Stimulated activated CD8-positive, alpha-beta memory T cell treated with anti-CD3 and anti-CD28 coated beads, Interleukin-15, amount 100 ng/mL, for 48 hours (primary cell): ENCODE measurements around the gene PPP1R14B.

Experiments used
- DNase-seq, 2 donors: peaks; one replicate each; pipeline ENCODE4 v3.0.0-alpha.2; 2020; ENCODE audit warnings: low read depth in 2 of 2

The PPP1R14B gene

DNA sequence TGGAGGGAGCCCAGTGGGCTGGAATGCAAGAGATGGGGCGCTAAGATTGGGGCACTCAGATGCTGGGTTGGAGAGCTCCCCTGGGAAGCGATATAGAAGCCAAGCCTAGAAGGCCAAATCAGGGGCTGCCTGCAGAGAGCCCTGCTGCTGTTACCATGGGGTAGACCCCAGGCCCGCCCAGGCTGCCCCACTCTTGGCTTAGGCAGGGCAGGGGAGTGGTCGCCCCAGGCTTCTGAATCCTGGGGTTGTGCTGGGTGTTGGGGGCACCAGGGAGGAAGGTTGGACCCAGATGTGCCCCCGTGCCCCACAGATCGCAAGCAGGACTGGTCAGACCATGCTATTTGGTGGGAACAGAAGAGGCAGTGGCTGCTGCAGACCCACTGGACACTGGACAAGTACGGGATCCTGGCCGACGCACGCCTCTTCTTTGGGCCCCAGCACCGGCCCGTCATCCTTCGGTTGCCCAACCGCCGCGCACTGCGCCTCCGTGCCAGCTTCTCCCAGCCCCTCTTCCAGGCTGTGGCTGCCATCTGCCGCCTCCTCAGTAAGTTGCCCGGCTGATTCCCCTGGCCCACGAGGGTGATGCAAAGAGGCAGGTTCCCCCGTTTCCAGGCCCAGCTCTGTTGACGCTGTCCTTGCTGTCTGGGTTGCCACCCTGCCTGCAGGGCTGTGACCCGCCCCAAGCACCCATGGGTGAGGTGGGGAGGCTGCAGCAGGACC, 36.3 kb downstream of the PPP1R14B start:
- no peak for DNase-seq

DNA sequence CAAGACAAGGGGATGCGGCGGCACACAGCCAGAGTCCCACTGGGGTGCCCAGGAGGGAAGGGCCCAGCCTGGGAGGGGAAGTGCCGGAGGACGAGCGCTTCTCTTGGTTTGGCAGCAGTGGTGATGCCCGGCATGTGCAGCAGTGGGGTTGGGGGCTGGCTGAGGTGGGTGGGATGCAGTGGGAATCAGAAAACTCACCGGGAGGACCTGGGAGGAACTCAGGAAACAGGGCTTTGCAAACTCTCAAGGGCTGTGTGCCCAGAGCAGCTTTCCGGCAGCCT, 37.2 kb downstream of the PPP1R14B start:
- DNase-seq = no peak

DNA sequence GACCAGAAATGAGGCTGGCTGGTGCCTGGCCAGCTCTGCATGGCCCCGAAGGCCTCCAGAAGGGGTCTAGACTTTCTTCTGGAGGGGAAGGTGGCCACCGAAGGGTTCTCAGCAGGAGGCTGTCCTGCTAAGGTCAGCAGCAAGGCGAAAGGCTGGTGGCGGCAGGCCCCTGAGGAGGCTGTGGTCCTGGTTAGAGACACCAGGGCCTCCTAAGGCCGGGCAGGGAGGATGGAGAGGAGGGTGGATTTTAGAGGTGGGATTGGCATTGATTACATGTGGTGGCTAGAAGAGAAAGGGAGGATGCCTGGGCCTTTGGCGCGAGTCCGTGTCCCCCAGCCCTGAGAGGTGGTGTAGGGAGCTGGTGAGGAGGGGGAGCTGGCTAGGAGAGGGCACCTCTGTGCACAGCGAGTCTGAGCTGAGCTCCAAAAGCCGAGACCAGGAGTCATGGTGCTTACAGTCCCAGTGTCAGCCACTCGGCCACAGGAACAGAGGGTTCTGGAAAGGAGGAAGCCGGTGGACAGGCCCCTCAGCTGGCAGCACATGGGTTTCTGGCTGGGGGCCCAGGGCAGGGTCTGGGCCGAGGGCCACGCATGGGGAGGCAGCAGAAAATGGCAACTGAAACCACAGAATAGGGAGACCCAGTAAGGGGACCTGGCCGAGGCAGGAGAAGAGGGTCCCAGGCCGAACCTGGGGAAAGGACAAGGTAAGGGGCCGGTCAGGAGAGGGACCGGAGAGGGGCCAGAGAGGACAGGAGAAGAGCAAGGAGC, 37.8 kb downstream of the PPP1R14B start:
- DNase-seq = no peak

DNA sequence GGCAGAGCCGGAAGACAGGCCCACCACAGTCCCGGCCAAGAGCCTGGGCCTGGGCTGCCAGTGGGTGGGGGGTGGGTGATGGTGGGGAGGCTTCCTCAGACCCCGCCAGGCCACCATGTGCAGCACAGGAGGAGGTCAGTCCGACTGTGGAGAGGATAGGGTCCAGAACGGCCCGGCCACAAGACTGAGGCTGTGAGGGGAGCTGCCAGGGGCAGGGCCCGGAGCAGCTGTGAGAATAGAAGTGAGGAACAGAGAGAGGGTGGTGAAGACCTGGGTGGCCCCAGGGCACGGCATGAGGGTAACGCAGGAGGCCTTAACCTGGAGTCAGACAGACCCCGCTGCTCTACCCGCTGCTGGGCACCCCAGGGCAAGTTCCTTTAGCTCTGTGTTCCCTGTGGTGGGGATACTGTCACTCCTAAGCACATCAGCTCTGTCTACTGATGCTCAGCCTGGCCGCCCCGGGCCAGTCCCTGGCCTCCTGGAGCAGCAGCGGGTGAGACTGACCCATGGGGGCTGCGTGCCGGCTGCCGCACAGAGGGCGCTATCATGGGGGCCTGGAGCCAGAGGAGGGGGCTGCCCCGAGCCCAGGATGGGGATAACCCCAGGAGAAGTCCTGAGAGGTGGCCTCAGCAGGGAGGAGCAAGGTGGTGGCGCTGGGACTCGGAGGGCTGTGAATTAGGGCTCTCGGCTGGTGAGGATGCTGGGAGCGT, 38.5 kb downstream of the PPP1R14B start:
- DNase-seq = no peak

DNA sequence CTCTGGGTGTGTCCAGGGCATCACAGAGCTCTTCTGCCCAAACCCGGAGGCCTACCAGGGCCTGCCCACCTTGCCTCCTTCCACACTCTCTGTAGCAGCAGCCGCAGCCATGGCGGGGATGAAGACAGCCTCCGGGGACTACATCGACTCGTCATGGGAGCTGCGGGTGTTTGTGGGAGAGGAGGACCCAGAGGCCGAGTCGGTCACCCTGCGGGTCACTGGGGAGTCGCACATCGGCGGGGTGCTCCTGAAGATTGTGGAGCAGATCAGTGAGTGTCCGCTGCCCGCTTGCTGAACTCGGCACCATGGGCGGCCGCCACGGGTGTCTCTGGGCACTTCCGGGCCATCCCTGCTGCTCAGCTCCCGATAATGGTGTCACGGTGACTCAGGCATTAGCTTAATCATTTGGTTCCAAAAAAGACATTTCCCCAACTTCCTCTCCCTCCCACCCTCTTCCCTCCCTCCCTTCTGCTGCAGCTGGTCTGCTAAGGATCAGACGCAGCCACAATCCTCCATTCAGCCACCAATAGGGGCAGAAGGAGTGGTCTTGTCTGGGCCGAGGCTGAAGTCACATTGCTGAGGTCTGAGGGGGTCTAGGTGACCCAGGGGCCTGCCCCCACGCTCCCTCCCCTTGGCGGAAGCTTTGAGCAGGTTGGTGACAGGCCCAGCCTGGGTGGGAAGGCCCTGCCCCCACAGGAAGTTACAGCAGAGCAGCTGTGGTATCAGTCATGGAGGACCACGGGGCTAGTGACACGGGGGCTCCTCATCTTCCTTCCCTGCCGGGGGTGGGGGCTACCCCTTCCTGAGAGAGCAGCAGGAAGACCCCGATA, 39.3 kb downstream of the PPP1R14B start:
- peak; percentile 83 to 86 for DNase-seq

DNA sequence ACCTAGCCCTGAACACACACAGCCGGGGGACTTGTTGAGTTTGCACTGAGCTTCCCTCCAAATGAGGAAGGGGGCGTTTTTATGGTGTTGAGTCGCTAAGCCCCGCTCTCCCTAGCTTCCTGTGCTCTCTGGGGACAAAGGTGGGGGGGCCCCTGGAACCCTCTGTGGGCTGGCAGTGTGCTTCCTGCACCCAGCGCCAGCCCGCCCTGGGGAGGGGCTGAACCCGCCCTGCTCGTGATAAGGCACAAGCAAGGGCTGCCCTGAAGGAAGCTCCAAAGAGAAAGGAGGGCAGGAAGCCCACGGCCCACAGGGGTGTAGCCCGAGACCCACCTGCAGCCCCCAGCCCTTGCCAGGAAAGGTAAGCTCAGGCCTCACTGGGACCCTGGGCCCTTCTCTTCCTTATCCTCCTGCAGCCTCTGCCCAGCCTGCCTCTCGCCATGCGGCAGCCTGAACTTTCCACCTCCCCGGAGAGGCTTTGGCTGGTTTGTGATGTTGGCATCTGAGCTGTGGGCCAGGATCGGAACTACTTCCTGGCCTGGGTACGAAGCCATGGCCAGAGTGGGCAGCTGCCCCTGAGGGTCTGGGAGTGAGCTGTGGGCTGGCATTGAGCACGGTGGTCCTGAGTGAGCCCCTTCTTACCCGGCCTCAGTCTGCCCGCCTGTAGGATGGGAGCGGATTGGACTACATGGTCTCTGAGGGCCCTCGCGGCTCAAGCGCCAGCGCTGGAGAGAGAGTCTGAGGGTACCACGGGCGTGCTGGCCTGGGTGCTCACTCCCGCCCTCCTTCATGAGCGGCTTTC, 40.1 kb downstream of the PPP1R14B start, which contains the start of gene FERMT3:
Gene FERMT3, plus strand, starts transcription at position 265 of the 799 bp plus-strand sequence. CDS start 644 bp downstream, outside the sequence.
- peak; percentile 73 to 76 for DNase-seq

DNA sequence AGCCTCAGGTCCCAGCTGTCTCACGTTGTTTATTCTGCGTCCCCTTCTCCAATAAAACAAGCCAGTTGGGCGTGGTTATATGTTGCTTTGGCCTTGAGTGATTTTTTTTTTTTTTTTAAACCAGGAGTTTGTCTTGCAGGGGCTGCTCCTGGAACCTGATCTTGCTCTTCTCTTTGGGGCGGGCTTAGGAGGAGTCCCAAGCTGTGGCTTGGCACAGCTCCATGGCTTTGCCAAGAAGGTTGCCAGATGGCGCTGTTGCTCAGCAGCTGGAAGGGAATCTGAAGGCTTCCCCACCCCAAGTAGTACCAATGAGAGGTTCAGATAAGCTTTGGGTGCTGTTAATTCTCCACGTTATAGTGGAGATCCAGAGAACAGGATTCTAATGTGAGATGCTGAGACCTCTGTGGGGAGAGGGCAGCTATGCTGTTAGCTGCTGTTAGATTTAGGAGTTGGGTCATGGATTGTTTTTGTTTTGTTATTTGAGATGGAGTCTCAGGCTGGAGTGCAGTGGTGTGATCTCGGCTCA, 42.2 kb downstream of the PPP1R14B start:
- DNase-seq = peak; percentile 59 to 63

DNA sequence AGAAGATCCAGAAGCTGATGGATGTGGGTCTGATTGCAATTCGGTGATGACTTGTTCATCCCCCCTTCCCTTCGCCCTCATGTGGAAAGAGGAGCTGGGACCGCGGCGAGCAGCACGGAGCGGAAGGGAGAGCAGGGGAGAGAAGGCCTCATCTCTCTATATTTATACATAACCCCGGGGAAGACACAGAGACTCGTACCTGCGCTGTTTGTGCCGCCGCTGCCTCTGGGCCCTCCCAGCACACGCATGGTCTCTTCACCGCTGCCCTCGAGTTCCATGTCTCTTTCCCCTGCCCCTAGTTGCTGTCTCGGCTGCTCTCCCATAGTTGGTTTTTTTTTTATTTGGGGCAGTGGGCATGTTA, 42.7 kb downstream of the PPP1R14B start:
- no peak for DNase-seq

DNA sequence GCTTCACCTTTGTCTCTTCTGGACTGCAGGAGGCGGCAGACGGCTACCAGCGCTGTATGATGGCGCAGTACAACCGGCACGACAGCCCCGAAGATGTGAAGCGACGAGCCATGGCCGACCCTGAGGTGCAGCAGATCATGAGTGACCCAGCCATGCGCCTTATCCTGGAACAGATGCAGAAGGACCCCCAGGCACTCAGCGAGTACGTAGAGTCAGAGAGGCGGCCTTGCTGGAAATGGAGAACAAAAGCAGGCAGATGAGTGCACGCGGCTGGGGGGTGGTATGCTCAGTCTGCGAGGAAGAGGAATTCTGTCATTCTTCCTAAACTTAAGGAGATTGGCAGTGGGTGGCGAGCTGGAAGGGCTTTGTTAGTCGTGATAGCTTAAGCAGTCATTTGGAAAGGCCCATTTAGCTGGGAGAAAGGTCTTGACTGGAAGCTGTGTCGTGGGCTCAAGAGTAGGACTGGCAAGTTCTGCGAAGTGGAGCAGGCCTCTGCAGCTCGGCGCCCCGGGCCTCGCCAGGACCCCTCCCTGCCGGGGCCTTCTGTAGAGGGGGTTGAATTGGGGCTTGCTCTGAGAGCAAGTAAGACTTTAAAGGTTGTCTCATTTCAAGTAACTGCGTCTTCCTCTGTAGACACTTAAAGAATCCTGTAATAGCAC, 43.2 kb downstream of the PPP1R14B start:
- DNase-seq = no peak

DNA sequence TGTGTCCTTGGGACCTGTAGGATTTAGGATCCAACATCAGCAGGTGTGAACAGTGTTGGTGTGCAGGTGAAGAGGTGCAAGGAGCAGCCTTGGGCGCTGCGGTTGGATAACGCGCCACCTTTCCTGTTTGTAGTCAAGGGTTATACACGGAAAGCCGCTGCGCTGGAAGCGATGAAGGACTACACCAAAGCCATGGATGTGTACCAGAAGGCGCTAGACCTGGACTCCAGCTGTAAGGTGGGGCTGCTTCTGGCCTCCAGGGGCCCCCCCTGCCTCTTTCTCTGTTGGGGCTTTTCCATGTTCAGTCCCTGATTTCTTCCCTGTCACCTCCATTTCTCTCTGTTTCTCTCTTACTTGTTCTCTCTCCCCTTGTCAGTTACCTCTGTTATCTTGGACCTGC, 43.8 kb downstream of the PPP1R14B start:
- no peak for DNase-seq

DNA sequence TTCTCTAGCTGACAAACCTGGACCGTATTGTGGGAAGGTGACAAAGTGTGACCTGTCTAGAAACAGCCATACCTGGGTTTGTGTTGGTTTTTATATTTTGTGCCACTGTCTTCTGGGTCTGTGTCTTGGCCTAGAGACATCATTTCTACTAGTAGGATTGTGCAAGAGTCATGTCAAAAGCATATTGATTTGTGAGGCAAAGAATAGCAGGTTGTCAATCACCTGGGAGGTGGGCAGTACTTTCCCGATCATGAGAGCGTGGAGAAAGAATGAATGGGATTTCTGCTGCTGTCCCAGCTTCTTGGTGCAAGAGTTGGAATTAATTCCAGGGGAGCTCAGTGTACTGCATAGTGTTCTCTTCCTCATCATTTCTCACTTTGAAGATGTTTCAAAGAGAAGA, 45.2 kb downstream of the PPP1R14B start:
- DNase-seq = no peak

DNA sequence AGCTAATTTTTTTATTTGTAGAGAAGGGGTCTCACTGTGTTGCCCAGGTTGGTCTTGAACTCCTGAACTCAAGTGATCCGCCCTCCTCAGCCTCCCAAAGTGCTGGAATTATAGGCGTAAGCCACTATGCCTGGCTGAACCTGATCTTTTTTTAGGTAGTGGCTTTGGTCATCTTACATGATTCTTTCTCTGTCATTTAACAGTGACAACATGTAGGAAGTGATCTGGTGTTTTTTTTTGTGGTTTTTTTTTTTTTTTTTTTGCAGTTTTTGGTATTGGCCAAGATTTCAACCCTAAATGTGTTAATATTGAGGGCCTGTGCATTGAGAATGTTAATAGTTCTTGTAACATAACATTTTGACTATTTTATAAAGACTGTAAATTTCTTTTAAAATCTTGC, 48.2 kb downstream of the PPP1R14B start:
- no peak for DNase-seq

DNA sequence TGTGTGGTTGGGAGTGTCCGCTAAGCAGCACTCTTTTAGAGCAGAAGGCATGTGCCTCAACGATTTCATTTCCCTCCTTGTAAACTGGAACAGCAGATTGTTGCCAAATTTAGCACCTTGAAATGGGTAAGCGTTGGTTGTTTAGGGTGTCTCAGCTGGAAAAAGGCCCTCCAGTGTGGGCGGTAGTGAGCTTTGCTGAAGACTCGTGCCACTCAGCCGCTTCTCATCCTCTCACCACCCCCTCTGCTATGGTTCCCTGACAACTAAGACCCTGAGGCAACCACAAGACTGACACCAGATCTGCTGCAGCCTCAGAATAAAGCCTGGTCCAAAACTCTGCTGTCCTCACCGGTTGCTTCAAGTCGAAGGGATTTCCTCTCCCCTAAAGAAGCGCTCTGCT, 50.1 kb downstream of the PPP1R14B start:
- DNase-seq = no peak
